Measurements from ENCODE around the gene SHTN1. TPM values are rescaled to one million over a fixed set of nuclear protein-coding genes. Genes with fewer than 3 reads are reported as not detected.

The SHTN1 gene
- total RNA-seq, 1 donor from 2014 or later: 12.0 TPM

DNA sequence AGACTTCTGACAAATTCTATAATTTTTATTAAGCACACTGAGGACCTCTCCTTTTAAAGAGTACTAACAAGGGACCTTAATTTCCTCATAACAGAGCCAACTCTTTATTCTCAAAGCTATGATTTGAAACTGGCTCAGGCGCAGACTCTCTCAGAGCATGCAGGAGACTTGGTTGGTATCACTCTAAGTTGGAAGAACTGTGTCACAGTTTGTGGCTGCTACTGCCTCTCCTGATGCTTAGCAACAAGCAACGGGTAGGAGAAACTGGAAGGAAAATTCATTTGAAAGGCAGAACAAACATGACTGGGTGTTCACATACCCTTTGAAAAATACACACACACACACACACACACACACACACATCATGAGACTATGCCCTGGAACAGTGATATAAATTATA lies 122.3 kb downstream of the SHTN1 start:
- no peaks in the 10 kb centered on the region for H3K27me3 ChIP-seq (ENCODE audit: control insufficient read depth, insufficient read depth, low read length)
- no peaks in the 10 kb centered on the region for H3K36me3 ChIP-seq (ENCODE audit: control insufficient read depth, insufficient read depth, low read length)
- H3K4me3 ChIP-seq (ENCODE audit: low read depth, low read length): no peak overlapping the region
- no peak for DNase-seq (ENCODE audit: low read depth)
- TF ChIP-seq, protein P1, sequence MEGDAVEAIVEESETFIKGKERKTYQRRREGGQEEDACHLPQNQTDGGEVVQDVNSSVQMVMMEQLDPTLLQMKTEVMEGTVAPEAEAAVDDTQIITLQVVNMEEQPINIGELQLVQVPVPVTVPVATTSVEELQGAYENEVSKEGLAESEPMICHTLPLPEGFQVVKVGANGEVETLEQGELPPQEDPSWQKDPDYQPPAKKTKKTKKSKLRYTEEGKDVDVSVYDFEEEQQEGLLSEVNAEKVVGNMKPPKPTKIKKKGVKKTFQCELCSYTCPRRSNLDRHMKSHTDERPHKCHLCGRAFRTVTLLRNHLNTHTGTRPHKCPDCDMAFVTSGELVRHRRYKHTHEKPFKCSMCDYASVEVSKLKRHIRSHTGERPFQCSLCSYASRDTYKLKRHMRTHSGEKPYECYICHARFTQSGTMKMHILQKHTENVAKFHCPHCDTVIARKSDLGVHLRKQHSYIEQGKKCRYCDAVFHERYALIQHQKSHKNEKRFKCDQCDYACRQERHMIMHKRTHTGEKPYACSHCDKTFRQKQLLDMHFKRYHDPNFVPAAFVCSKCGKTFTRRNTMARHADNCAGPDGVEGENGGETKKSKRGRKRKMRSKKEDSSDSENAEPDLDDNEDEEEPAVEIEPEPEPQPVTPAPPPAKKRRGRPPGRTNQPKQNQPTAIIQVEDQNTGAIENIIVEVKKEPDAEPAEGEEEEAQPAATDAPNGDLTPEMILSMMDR (IDR thresholded peaks at IDR 0.05; ENCODE audit: insufficient read depth, low read length, poor library complexity, severe bottlenecking): no peak

DNA sequence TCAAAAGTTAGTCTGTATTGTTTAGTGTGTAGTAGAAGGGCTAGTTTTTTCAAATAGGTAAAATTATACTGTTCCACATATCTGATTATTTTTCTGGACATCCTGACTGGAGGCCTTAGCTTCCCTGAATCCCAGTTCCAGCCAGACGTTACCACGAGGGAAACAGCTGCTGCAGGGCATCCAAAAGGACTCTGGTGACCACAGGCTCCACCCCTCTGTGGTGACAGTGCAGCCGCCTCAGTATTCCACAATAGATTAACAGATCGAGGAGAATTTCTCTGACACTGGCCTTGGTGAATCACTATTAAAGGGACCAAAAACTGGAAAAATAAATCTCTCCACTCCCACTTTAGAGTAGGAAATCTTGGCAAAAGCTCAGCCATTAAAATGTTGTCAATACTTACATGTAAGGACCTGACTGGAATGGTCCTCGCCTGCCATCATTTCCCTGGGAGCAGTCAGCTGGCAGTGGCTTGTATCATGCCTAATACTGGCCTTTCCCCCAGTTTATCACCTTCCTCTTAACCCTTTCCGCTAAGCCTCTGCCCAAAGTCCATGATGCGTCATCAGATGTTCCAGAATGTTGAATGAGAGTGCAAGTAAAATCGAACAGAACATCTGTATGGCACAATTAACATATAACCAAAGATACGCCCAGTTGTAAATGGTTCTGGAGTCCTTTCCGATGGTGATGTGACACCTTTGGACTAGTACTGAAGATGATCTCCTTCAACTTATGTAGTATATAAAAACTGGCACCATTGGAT lies 124.1 kb downstream of the SHTN1 start:
- H3K36me3 ChIP-seq (ENCODE audit: control insufficient read depth, insufficient read depth, low read length): no peaks in the 10 kb centered on the region
- DNase-seq (ENCODE audit: low read depth): no peak
- TF ChIP-seq, protein P1 (IDR thresholded peaks at IDR 0.05; ENCODE audit: insufficient read depth, low read length, poor library complexity, severe bottlenecking): no peak

DNA sequence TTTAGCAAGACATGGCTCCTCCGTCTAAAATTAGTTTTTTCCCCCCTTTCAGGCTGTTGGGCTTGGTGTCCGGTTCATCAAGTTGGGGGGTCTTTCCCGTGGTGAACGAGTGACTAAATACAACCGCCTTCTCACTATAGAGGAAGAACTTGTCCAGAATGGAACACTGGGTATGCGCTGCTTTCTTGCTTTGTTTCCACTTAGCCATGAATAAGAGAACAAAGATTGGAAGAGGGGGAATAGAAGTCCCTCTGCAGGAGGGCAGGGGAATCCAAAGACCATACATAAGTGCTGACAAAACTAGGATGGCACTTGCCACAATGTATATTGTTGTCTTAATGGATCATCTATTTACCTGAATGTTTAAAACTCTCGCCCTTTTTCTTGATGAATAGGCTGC lies 125.2 kb downstream of the SHTN1 start:
- DNase-seq (ENCODE audit: low read depth): no peak
- Histone ChIP-seq H3K36me3 (ENCODE audit: control insufficient read depth, insufficient read depth, low read length) (no peaks in the 10 kb centered on the region), H3K27me3 (ENCODE audit: control insufficient read depth, insufficient read depth, low read length) (no peaks in the 10 kb centered on the region), H3K4me3 (ENCODE audit: low read depth, low read length) (no peak overlapping the region)
- TF ChIP-seq, protein P1 (IDR thresholded peaks at IDR 0.05; ENCODE audit: insufficient read depth, low read length, poor library complexity, severe bottlenecking): no peak

More for the DNA sequence above, 124.1 kb downstream of the SHTN1 start:
- Histone ChIP-seq H3K4me3 (ENCODE audit: low read depth, low read length) (no peak overlapping the region), H3K27me3 (ENCODE audit: control insufficient read depth, insufficient read depth, low read length) (no peaks in the 10 kb centered on the region)

DNA sequence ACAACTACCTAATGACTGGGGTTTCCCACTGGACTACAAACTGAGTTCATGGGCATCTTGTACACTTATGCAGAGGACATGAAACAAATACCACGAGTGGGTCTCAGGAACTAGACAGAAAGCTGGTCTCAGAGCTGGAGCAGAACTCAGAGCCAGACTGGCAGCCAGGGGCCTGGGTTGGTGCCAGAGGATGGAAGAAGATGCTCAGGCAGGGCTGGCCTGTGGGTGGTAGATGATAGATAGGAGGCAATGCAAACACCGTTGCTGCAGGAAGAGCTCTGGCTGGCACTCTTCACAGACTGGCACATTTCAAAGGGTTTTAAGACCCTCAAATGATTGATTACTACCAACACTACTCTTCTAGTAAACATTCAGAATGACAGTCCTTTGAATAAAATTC lies 126.9 kb downstream of the SHTN1 start:
- no peak for DNase-seq (ENCODE audit: low read depth)

DNA sequence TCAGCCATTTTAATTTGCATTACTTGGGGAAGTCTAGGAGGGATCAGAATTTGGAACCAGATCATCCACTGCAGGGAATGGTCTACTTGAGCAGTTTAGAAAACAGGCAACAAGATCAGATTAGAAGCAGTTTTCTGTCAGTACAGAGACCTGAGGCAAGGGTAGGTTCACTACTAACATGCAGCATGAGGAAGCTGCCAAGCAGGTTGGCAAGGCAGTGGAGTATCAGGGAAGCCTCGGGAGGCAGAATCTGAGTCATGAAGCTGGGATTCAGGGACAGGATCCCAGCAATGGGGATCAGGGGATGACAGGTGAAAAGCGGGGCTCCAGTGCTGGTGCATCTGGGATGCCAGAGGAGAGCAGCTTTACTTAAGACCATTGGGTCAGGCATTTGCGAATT lies 127.6 kb downstream of the SHTN1 start:
- DNase-seq (ENCODE audit: low read depth): no peak
- H3K36me3 ChIP-seq (ENCODE audit: control insufficient read depth, insufficient read depth, low read length): no peaks in the 10 kb centered on the region
- no peaks in the 10 kb centered on the region for H3K27me3 ChIP-seq (ENCODE audit: control insufficient read depth, insufficient read depth, low read length)
- H3K4me3 ChIP-seq (ENCODE audit: low read depth, low read length): no peak overlapping the region
- TF ChIP-seq, protein P1 (IDR thresholded peaks at IDR 0.05; ENCODE audit: insufficient read depth, low read length, poor library complexity, severe bottlenecking): no peak

More for the DNA sequence above, 126.9 kb downstream of the SHTN1 start:
- no peaks in the 10 kb centered on the region for H3K27me3 ChIP-seq (ENCODE audit: control insufficient read depth, insufficient read depth, low read length)
- no peak overlapping the region for H3K4me3 ChIP-seq (ENCODE audit: low read depth, low read length)
- no peaks in the 10 kb centered on the region for H3K36me3 ChIP-seq (ENCODE audit: control insufficient read depth, insufficient read depth, low read length)
- TF ChIP-seq, protein P1 (IDR thresholded peaks at IDR 0.05; ENCODE audit: insufficient read depth, low read length, poor library complexity, severe bottlenecking): no peak

DNA sequence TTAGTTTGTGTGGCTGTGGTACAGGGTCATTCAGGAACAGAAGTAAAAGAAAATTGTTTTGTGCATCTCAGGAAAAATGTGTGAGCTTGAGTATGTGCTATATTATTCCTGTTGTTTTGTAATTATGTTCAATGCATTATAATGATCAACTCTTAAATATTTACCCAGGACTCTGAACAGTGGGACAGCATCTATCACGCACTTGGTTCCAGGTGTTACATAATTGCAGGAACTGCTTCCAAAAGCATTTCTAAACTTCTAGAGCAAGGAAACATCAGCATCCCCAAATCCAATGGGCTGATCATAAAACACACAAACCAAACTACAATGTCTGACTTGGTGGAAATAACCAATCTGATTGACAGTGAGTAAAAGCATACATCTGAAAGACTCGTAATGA lies 129.1 kb downstream of the SHTN1 start:
- Histone ChIP-seq H3K4me3 (ENCODE audit: low read depth, low read length) (no peak overlapping the region), H3K27me3 (ENCODE audit: control insufficient read depth, insufficient read depth, low read length) (no peaks in the 10 kb centered on the region), H3K36me3 (ENCODE audit: control insufficient read depth, insufficient read depth, low read length) (no peaks in the 10 kb centered on the region)
- DNase-seq (ENCODE audit: low read depth): no peak
- TF ChIP-seq, protein P1 (IDR thresholded peaks at IDR 0.05; ENCODE audit: insufficient read depth, low read length, poor library complexity, severe bottlenecking): no peak

Data from kidney epithelial cell (primary cell).